ENCODE measurements around the gene LVRN. TPM values are rescaled to one million over a fixed set of nuclear protein-coding genes. Genes with fewer than 3 reads are reported as not detected.
"Not testable (repeated sequence)": the region's sequence is repeated elsewhere in the genome, so short reads cannot be mapped to it uniquely, and the experiment has no call there.

LVRN gene
- not detected for total RNA-seq

GRCh38 chr5:115962239-115962564 is at the start of gene LVRN:
LVRN (plus strand) TSS chr5:115962475; CDS start chr5:115962618, 143 bp downstream.
- Mint-ChIP-seq H3K9me3 (no peaks in the 10 kb centered on the region), H3K4me1 (ENCODE audit: low read depth) (peaks cover 7% of the 10 kb centered on the region), H3K36me3 (ENCODE audit: insufficient read depth) (no peaks in the 10 kb centered on the region), H3K4me3 (peak within 1 kb of the TSS; percentile 9), H3K27me3 (ENCODE audit: low read depth) (peaks cover 57% of the 10 kb centered on the region)
- no peak for DNase-seq
- no peak for ATAC-seq

GRCh38 chr5:115913623-115914400 is 48.5 kb upstream of the LVRN start:
- not testable (repeated sequence) for DNase-seq; H3K9me3 Mint-ChIP-seq; H3K36me3 Mint-ChIP-seq (ENCODE audit: insufficient read depth); ATAC-seq; H3K27me3 Mint-ChIP-seq (ENCODE audit: low read depth); H3K4me1 Mint-ChIP-seq (ENCODE audit: low read depth); H3K4me3 Mint-ChIP-seq

GRCh38 chr5:115920171-115920725 is 42.0 kb upstream of the LVRN start:
- no peak for DNase-seq
- Mint-ChIP-seq H3K9me3 (no peaks in the 10 kb centered on the region), H3K27me3 (ENCODE audit: low read depth) (no peaks in the 10 kb centered on the region), H3K4me1 (ENCODE audit: low read depth) (no peaks in the 10 kb centered on the region), H3K36me3 (ENCODE audit: insufficient read depth) (peaks cover 4% of the 10 kb centered on the region), H3K4me3 (no peak overlapping the region)
- no peak for ATAC-seq

- H3K36me3 Mint-ChIP-seq (ENCODE audit: insufficient read depth); H3K4me3 Mint-ChIP-seq; H3K9me3 Mint-ChIP-seq; H3K27me3 Mint-ChIP-seq (ENCODE audit: low read depth); ATAC-seq; H3K4me1 Mint-ChIP-seq (ENCODE audit: low read depth); DNase-seq: not testable (repeated sequence)
These were observed 33.5 kb upstream of the LVRN start for GRCh38 chr5:115928578-115929407.

- not testable (repeated sequence) for H3K9me3 Mint-ChIP-seq; H3K36me3 Mint-ChIP-seq (ENCODE audit: insufficient read depth); H3K27me3 Mint-ChIP-seq (ENCODE audit: low read depth); ATAC-seq; DNase-seq; H3K4me3 Mint-ChIP-seq; H3K4me1 Mint-ChIP-seq (ENCODE audit: low read depth)
These were observed 32.1 kb upstream of the LVRN start for GRCh38 chr5:115930171-115930570.

GRCh38 chr5:115930630-115931337 is 31.5 kb upstream of the LVRN start:
- no peak for ATAC-seq
- H3K36me3 Mint-ChIP-seq (ENCODE audit: insufficient read depth): no peaks in the 10 kb centered on the region
- no peaks in the 10 kb centered on the region for H3K4me1 Mint-ChIP-seq (ENCODE audit: low read depth)
- H3K4me3 Mint-ChIP-seq: no peak overlapping the region
- no peaks in the 10 kb centered on the region for H3K9me3 Mint-ChIP-seq
- H3K27me3 Mint-ChIP-seq (ENCODE audit: low read depth): no peaks in the 10 kb centered on the region
- DNase-seq: no peak

- no peak for ATAC-seq
- H3K27me3 Mint-ChIP-seq (ENCODE audit: low read depth): no peaks in the 10 kb centered on the region
These were observed 29.3 kb upstream of the LVRN start for GRCh38 chr5:115932991-115933390.

GRCh38 chr5:115934388-115934974 is 27.8 kb upstream of the LVRN start:
- no peaks in the 10 kb centered on the region for H3K9me3 Mint-ChIP-seq
- ATAC-seq: no peak
- DNase-seq: no peak
- no peaks in the 10 kb centered on the region for H3K36me3 Mint-ChIP-seq (ENCODE audit: insufficient read depth)
- H3K4me3 Mint-ChIP-seq: no peak overlapping the region
- H3K27me3 Mint-ChIP-seq (ENCODE audit: low read depth): no peaks in the 10 kb centered on the region
- no peaks in the 10 kb centered on the region for H3K4me1 Mint-ChIP-seq (ENCODE audit: low read depth)

More at GRCh38 chr5:115932991-115933390, 29.3 kb upstream of the LVRN start:
- Mint-ChIP-seq H3K4me1 (ENCODE audit: low read depth) (no peaks in the 10 kb centered on the region), H3K9me3 (no peaks in the 10 kb centered on the region), H3K4me3 (no peak overlapping the region), H3K36me3 (ENCODE audit: insufficient read depth) (no peaks in the 10 kb centered on the region)
- no peak for DNase-seq

GRCh38 chr5:115936031-115936430 is 26.2 kb upstream of the LVRN start:
- Mint-ChIP-seq H3K36me3 (ENCODE audit: insufficient read depth) (no peaks in the 10 kb centered on the region), H3K4me1 (ENCODE audit: low read depth) (no peaks in the 10 kb centered on the region), H3K4me3 (no peak overlapping the region), H3K9me3 (no peaks in the 10 kb centered on the region), H3K27me3 (ENCODE audit: low read depth) (no peaks in the 10 kb centered on the region)
- no peak for ATAC-seq
- DNase-seq: no peak

GRCh38 chr5:115939059-115939458 is 23.2 kb upstream of the LVRN start:
- ATAC-seq: no peak

GRCh38 chr5:115940080-115940810 is 22.0 kb upstream of the LVRN start:
- no peak overlapping the region for H3K4me3 Mint-ChIP-seq
- ATAC-seq (no peak), DNase-seq (no peak)
- H3K4me1 Mint-ChIP-seq (ENCODE audit: low read depth): no peaks in the 10 kb centered on the region
- no peaks in the 10 kb centered on the region for H3K27me3 Mint-ChIP-seq (ENCODE audit: low read depth)
- no peaks in the 10 kb centered on the region for H3K9me3 Mint-ChIP-seq
- H3K36me3 Mint-ChIP-seq (ENCODE audit: insufficient read depth): no peaks in the 10 kb centered on the region

More at GRCh38 chr5:115939059-115939458, 23.2 kb upstream of the LVRN start:
- no peaks in the 10 kb centered on the region for H3K4me1 Mint-ChIP-seq (ENCODE audit: low read depth)
- no peaks in the 10 kb centered on the region for H3K9me3 Mint-ChIP-seq
- no peak overlapping the region for H3K4me3 Mint-ChIP-seq
- no peaks in the 10 kb centered on the region for H3K27me3 Mint-ChIP-seq (ENCODE audit: low read depth)
- H3K36me3 Mint-ChIP-seq (ENCODE audit: insufficient read depth): no peaks in the 10 kb centered on the region
- DNase-seq: no peak

- H3K9me3 Mint-ChIP-seq: no peaks in the 10 kb centered on the region
- ATAC-seq: no peak
- H3K4me1 Mint-ChIP-seq (ENCODE audit: low read depth): no peaks in the 10 kb centered on the region
- no peak overlapping the region for H3K4me3 Mint-ChIP-seq
- DNase-seq: no peak
- H3K36me3 Mint-ChIP-seq (ENCODE audit: insufficient read depth): no peaks in the 10 kb centered on the region
- no peaks in the 10 kb centered on the region for H3K27me3 Mint-ChIP-seq (ENCODE audit: low read depth)
These were observed 21.1 kb upstream of the LVRN start for GRCh38 chr5:115941051-115941675.

GRCh38 chr5:115944501-115944900 is 17.8 kb upstream of the LVRN start:
- Mint-ChIP-seq H3K4me1 (ENCODE audit: low read depth) (no peaks in the 10 kb centered on the region), H3K27me3 (ENCODE audit: low read depth) (peaks cover 4% of the 10 kb centered on the region), H3K9me3 (no peaks in the 10 kb centered on the region), H3K4me3 (no peak overlapping the region), H3K36me3 (ENCODE audit: insufficient read depth) (no peaks in the 10 kb centered on the region)
- no peak for DNase-seq
- no peak for ATAC-seq
